Colonic mucosa (tissue), 4 donors: ENCODE data around the gene GREM1. TPM values are rescaled to one million over a fixed set of nuclear protein-coding genes. Genes with fewer than 3 reads are reported as not detected.

Source experiments
- DNase-seq: peaks from one replicate; pipeline ENCODE4 v3.0.0-alpha.2; 2020
- H3K27ac ChIP-seq: fragments of 200-600 bp; one replicate; pipeline ENCODE4 v1.8.0; 2021
- H3K27me3 ChIP-seq: fragments of 200-600 bp; one replicate; pipeline ENCODE4 v1.8.0; 2021
- H3K36me3 ChIP-seq: fragments of 200-600 bp; one replicate; pipeline ENCODE4 v1.8.0; 2021
- H3K4me1 ChIP-seq: fragments of 200-600 bp; one replicate; pipeline ENCODE4 v1.8.0; 2021; ENCODE audit warnings: mild to moderate bottlenecking
- H3K4me3 ChIP-seq: fragments of 200-600 bp; one replicate; pipeline ENCODE4 v1.8.0; 2021
- H3K9ac ChIP-seq, 2 donors: one replicate each; pipeline ENCODE4 v1.7.0; 2013; ENCODE audit warnings: control low read depth in 2 of 2, low read depth in 2 of 2, low read length in 2 of 2
- H3K9me3 ChIP-seq: fragments of 200-600 bp; one replicate; pipeline ENCODE4 v1.8.0; 2021
- CTCF ChIP-seq: fragments of 200-600 bp; IDR thresholded peaks from one replicate; pipeline ENCODE4 v1.8.0; 2022; ENCODE audit warnings: antibody characterized with exemption, mild to moderate bottlenecking
- intact Hi-C: fragments of 100-400 bp; cut with DNase I; formaldehyde crosslinking; loops from one replicate; pipeline ENCODE4 v1.14.1; 2022
- total RNA-seq, 2 donors: library from RNA; stranded (reverse); fragmentation: NEBNext Ultra II Directional in 1 of 2; extraction: Animal tissue kit (Norgen Biotek cat#: 25700) in 1 of 2; gene quantifications; one replicate each; pipeline ENCODE4 v1.2.1, GENCODE V29; 2021
- donor health status: healthy.
- donor health status: DM: no; HTN: no; CAD: no.
- donor health status: DM: no; HTN: no; CAD: no.

GREM1 gene
- total RNA-seq, 2 donors from 2014 or later: 18.9 to 39.3 TPM

GRCh38 chr15:32778391-32779176 lies 60.8 kb downstream of the GREM1 start:
- H3K27ac ChIP-seq: no peak overlapping the region
- no peak for DNase-seq
- H3K4me3 ChIP-seq: no peak overlapping the region
- H3K36me3 ChIP-seq: no peaks in the 10 kb centered on the region
- H3K4me1 ChIP-seq: no peaks in the 10 kb centered on the region
- intact Hi-C loops: no loop called here
- H3K27me3 ChIP-seq: no peaks in the 10 kb centered on the region
- no peak for TF ChIP-seq CTCF
- H3K9ac ChIP-seq: no peak overlapping the region
- H3K9me3 ChIP-seq: no peaks in the 10 kb centered on the region

GRCh38 chr15:32781781-32782180 lies 64.0 kb downstream of the GREM1 start:
- intact Hi-C loops: no loop called here

GRCh38 chr15:32784581-32784980 lies 66.8 kb downstream of the GREM1 start:
- no peaks in the 10 kb centered on the region for H3K27me3 ChIP-seq
- no peak overlapping the region for H3K27ac ChIP-seq
- no peak for DNase-seq
- no peaks in the 10 kb centered on the region for H3K36me3 ChIP-seq
- H3K9ac ChIP-seq: no peak overlapping the region
- intact Hi-C loops: no loop called here
- no peak overlapping the region for H3K4me3 ChIP-seq
- H3K4me1 ChIP-seq: no peaks in the 10 kb centered on the region
- H3K9me3 ChIP-seq: no peaks in the 10 kb centered on the region
- TF ChIP-seq CTCF: no peak

More at GRCh38 chr15:32781781-32782180, 64.0 kb downstream of the GREM1 start:
- H3K4me3 ChIP-seq: no peak overlapping the region
- no peak for DNase-seq
- H3K36me3 ChIP-seq: no peaks in the 10 kb centered on the region
- H3K9ac ChIP-seq: no peak overlapping the region
- no peak overlapping the region for H3K27ac ChIP-seq
- no peaks in the 10 kb centered on the region for H3K27me3 ChIP-seq
- H3K4me1 ChIP-seq: no peaks in the 10 kb centered on the region
- H3K9me3 ChIP-seq: no peaks in the 10 kb centered on the region
- TF ChIP-seq CTCF: no peak

GRCh38 chr15:32786906-32787305 lies 69.1 kb downstream of the GREM1 start:
- no peaks in the 10 kb centered on the region for H3K9me3 ChIP-seq
- no peak overlapping the region for H3K27ac ChIP-seq
- H3K4me1 ChIP-seq: no peaks in the 10 kb centered on the region
- H3K9ac ChIP-seq: no peak overlapping the region
- no peaks in the 10 kb centered on the region for H3K27me3 ChIP-seq
- intact Hi-C loops: no loop called here
- no peak for DNase-seq
- no peak overlapping the region for H3K4me3 ChIP-seq
- no peaks in the 10 kb centered on the region for H3K36me3 ChIP-seq
- TF ChIP-seq CTCF: no peak

- DNase-seq: no peak
Measured at GRCh38 chr15:32787949-32788348, 70.1 kb downstream of the GREM1 start.

More at GRCh38 chr15:32787949-32788348, 70.1 kb downstream of the GREM1 start:
- Histone ChIP-seq H3K36me3 (no peaks in the 10 kb centered on the region), H3K4me1 (no peaks in the 10 kb centered on the region), H3K9me3 (no peaks in the 10 kb centered on the region), H3K4me3 (no peak overlapping the region), H3K27ac (no peak overlapping the region), H3K27me3 (no peaks in the 10 kb centered on the region), H3K9ac (no peak overlapping the region)
- intact Hi-C loops: no loop called here
- TF ChIP-seq CTCF: no peak
